Kidney epithelial cell (primary cell): Measurements from ENCODE around the gene GLRX5. TPM values are rescaled to one million over a fixed set of nuclear protein-coding genes. Genes with fewer than 3 reads are reported as not detected.

Source experiments
- DNase-seq: peaks from one replicate; pipeline ENCODE4 v3.0.0-alpha.2; 2010; ENCODE audit warnings: low read depth
- H3K27me3 ChIP-seq: 2 replicates; pipeline ENCODE4 v1.6.0; 2011; ENCODE audit warnings: low read length; ENCODE audit not compliant: control insufficient read depth, insufficient read depth
- H3K36me3 ChIP-seq: 2 replicates; pipeline ENCODE4 v1.5.1; 2011; ENCODE audit warnings: low read length; ENCODE audit not compliant: control insufficient read depth, insufficient read depth
- H3K4me3 ChIP-seq: 2 replicates; pipeline ENCODE4 v1.5.1; 2011; ENCODE audit warnings: low read depth, mild to moderate bottlenecking, control low read depth, low read length
- total RNA-seq: library from RNA; depleted of rRNA; stranded (reverse); fragments of >200 nt; gene quantifications from 2 replicates; pipeline ENCODE4 v1.2.3, GENCODE V29; 2015
- TF ChIP-seq, protein P1 (sequence below): IDR thresholded peaks from 2 replicates; pipeline ENCODE4 v1.5.1; 2011; ENCODE audit warnings: mild to moderate bottlenecking, moderate library complexity, low read length, control low read depth, inconsistent platforms; ENCODE audit not compliant: insufficient read depth, poor library complexity, severe bottlenecking

GLRX5 gene
- total RNA-seq, 1 donor from 2014 or later = 48.3 TPM

DNA sequence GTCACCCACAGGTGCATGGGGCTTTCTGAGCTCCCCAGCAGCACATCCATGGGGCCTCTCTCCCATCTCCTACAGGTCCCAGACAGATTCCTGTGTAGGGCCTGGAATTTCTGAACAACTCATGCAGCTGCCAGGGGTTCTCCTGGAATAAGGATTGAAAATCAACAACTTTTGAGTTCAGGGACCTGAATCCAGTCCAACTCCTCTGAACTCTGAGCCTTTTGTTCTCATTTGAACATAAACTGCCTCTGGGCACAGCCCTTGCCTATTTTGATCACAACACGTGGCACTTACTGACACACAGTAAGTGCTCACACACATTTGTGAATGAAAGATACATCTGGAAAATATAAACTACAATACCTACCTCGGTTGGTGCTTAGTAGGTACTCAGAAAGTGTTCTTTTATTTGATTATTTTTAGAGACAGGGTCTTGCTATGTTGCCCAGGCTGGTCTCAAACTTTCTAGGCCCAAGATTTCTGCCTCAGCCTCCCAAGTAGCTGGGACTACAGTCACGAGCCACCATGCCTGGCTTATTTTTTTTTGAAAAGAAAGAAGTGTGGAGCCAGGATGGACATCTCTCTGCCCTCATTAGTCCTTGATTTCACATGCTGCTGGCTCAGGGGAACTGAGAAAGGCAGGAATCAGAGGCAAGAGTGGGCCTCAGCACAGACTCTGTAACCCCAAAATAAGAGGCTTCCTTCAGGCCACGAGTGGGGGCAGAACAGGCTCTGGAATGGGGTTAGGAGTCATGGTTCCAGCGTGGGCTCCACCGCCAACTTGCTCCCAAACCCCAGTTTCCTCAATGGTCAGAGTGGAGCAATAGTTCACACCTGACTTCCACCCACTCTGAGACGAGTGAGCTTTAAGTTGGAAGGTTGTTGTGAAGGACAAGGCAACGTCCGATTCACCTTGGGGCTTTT lies 45.4 kb upstream of the GLRX5 start:
- DNase-seq = no peak
- H3K27me3 ChIP-seq = no peaks in the 10 kb centered on the region
- no peak overlapping the region for H3K4me3 ChIP-seq
- H3K36me3 ChIP-seq = no peaks in the 10 kb centered on the region
- TF ChIP-seq, protein P1, sequence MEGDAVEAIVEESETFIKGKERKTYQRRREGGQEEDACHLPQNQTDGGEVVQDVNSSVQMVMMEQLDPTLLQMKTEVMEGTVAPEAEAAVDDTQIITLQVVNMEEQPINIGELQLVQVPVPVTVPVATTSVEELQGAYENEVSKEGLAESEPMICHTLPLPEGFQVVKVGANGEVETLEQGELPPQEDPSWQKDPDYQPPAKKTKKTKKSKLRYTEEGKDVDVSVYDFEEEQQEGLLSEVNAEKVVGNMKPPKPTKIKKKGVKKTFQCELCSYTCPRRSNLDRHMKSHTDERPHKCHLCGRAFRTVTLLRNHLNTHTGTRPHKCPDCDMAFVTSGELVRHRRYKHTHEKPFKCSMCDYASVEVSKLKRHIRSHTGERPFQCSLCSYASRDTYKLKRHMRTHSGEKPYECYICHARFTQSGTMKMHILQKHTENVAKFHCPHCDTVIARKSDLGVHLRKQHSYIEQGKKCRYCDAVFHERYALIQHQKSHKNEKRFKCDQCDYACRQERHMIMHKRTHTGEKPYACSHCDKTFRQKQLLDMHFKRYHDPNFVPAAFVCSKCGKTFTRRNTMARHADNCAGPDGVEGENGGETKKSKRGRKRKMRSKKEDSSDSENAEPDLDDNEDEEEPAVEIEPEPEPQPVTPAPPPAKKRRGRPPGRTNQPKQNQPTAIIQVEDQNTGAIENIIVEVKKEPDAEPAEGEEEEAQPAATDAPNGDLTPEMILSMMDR = no peak

DNA sequence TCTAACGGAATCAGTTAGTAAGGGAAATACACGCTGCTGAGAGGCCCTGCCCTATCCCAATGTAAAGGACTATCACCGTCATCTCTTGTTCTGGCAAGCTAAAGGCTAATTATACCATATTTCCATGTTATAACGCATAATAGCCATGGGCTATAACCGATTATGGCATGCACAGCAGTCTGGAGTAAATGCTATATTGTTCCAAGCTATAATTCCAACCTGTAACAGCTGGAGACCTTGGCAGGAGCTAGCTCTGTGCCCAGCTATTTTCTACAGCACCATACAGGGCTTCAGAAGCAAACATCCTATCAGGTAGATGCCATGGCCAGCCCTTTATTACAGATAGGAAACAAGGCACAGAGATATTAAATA lies 44.7 kb upstream of the GLRX5 start:
- Histone ChIP-seq H3K27me3 (no peaks in the 10 kb centered on the region), H3K36me3 (no peaks in the 10 kb centered on the region), H3K4me3 (no peak overlapping the region)
- DNase-seq = no peak
- TF ChIP-seq, protein P1 = no peak

DNA sequence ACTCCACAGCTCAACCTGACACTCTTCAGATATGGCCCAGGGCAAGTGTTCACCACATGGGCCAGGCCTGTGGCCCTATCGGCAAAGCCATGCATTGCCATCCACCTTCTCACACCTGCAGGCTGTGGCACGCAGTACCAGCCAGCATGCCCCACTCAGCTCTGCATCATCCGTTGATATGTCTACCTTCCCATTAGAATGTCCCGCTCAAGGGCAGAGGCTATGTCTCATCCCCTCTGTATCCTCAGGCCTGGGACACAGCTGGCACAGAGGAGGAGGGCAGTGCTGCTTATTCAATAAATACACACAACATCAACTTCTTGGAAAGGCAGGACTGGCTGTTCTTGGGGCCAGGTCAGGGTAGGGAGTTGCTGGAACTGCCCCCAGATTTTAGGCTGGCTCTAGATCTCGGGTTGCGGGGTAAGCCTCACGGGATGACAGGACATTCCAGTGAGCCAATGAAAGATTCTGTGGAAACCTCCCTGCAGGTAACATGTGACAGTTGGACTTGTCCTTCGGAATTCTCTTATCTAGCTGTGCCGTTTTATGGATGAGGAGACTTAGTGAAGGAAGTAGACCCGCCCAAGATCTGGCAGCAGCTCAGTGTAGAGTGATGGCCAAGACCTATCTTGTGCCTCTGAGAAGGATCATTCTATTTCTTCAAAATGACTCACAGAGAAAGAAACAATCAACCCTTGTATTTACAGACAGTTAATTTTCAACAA lies 44.0 kb upstream of the GLRX5 start:
- DNase-seq = no peak
- TF ChIP-seq, protein P1 = no peak
- no peak overlapping the region for H3K4me3 ChIP-seq
- H3K27me3 ChIP-seq = no peaks in the 10 kb centered on the region
- no peaks in the 10 kb centered on the region for H3K36me3 ChIP-seq

DNA sequence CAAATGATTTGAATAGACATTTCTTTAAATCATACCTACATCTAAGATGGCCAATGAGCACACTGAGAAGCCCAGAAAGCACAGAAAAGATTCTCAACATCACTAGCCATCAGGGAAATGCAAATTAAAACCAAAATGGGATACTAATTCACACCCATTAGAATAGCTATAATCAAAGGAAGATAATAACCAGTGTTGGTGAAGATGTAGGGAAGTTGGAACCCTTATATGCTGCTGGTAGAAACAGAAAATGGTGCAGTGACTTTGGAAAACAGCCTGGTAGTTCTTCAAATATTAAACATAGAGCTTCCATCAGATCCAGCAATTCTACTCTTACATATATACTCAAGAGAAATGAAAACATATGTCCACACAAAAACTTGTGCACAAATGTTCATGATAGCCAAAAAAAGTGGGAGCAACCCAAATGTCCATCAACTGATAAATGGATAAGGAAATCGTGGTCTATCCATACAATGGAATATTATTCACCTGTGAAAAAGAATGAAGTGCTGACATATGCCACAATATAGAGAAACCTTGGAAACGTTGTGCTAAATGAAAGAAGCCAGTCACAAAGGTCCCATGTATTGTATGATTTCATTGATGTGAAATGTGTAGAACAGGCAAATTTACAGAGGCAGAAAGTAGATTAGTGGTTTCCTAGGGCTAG lies 42.8 kb upstream of the GLRX5 start:
- DNase-seq = no peak
- Histone ChIP-seq H3K36me3 (no peaks in the 10 kb centered on the region), H3K27me3 (no peaks in the 10 kb centered on the region), H3K4me3 (no peak overlapping the region)
- TF ChIP-seq, protein P1 = no peak

DNA sequence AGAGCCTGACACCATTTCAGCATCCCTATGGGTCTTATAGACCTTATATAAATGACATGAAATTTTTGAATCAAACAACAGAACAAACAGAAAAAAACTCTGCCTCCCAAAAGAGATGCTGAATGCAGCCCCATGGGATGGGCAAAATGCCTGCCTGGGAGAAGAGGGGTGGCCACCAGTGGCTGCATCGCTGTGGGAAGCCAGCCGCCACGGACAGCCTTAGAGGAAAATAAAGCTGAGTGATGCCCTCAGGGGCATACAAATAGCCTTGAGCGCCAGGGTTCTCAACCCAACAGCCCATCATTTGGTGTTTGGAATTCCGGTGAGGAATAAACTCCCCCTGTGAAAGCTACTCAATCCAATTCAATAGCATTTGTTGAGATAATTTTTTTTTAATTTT lies 41.3 kb upstream of the GLRX5 start:
- H3K4me3 ChIP-seq = no peak overlapping the region
- TF ChIP-seq, protein P1 = no peak
- DNase-seq = no peak
- H3K27me3 ChIP-seq = no peaks in the 10 kb centered on the region
- H3K36me3 ChIP-seq = no peaks in the 10 kb centered on the region
